ENCODE results near the gene INS. TPM values are rescaled to one million over a fixed set of nuclear protein-coding genes. Genes with fewer than 3 reads are reported as not detected.
A peak's percentile ranks its signal among the peaks of the same experiment; 100 is the strongest.

The INS gene
- total and polyA plus RNA-seq, 2 of the 13 experiments (the other 11 are each of a cell fraction or from before 2014, with no cell fraction given), result not detected

GRCh38 chr11:2131371-2132236 is 29.4 kb downstream of the INS start (continued):
- TF ChIP-seq, protein P1, sequence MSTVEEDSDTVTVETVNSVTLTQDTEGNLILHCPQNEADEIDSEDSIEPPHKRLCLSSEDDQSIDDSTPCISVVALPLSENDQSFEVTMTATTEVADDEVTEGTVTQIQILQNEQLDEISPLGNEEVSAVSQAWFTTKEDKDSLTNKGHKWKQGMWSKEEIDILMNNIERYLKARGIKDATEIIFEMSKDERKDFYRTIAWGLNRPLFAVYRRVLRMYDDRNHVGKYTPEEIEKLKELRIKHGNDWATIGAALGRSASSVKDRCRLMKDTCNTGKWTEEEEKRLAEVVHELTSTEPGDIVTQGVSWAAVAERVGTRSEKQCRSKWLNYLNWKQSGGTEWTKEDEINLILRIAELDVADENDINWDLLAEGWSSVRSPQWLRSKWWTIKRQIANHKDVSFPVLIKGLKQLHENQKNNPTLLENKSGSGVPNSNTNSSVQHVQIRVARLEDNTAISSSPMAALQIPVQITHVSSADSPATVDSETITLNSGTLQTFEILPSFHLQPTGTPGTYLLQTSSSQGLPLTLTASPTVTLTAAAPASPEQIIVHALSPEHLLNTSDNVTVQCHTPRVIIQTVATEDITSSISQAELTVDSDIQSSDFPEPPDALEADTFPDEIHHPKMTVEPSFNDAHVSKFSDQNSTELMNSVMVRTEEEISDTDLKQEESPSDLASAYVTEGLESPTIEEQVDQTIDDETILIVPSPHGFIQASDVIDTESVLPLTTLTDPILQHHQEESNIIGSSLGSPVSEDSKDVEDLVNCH (CRISPR knock-in tag; IDR thresholded peaks at IDR 0.05), result no peak
- TF ChIP-seq RFX1 (IDR thresholded peaks at IDR 0.05) (no peak), TCF7L2 (IDR thresholded peaks at IDR 0.05; ENCODE audit: low read depth, low read length) (no peak), TRIM24 (CRISPR knock-in tag; IDR thresholded peaks at IDR 0.05) (no peak), SNAI1 (CRISPR knock-in tag; IDR thresholded peaks at IDR 0.05; ENCODE audit: borderline replicate concordance) (no peak), ZNF557 (CRISPR knock-in tag; IDR thresholded peaks at IDR 0.05) (no peak), KDM5A (IDR thresholded peaks at IDR 0.05; ENCODE audit: borderline replicate concordance, low read length) (no peak), ZNF766 (CRISPR knock-in tag; IDR thresholded peaks at IDR 0.05; ENCODE audit: borderline replicate concordance) (no peak), MTF1 (CRISPR knock-in tag; IDR thresholded peaks at IDR 0.05) (no peak), PHF20 (CRISPR knock-in tag; IDR thresholded peaks at IDR 0.05) (no peak), ZNF10 (CRISPR knock-in tag; IDR thresholded peaks at IDR 0.05; ENCODE audit: borderline replicate concordance, low read depth) (no peak), FOXA3 (CRISPR knock-in tag; IDR thresholded peaks at IDR 0.05) (no peak), ZNF75D (CRISPR knock-in tag; IDR thresholded peaks at IDR 0.05; ENCODE audit: borderline replicate concordance) (no peak), FOXP1 (IDR thresholded peaks at IDR 0.05) (peak; percentile 36; the same call in 1 of the 2 replicates), FOXP1 (CRISPR knock-in tag; IDR thresholded peaks at IDR 0.05) (no peak), REPIN1 (CRISPR knock-in tag; IDR thresholded peaks at IDR 0.05; ENCODE audit: borderline replicate concordance, low read depth) (peak; percentile 53; the same call in 1 of the 2 replicates), NCOR1 (IDR thresholded peaks at IDR 0.05; ENCODE audit: borderline replicate concordance, low read length) (no peak), HNF4A (CRISPR knock-in tag; IDR thresholded peaks at IDR 0.05) (no peak), ZMYM4 (CRISPR knock-in tag; IDR thresholded peaks at IDR 0.05) (no peak), EHMT2 (IDR thresholded peaks at IDR 0.05; ENCODE audit: borderline replicate concordance, low read depth, low read length) (no peak), KAT2B (IDR thresholded peaks at IDR 0.05; ENCODE audit: borderline replicate concordance, low read depth, low read length) (no peak), PHF5A (CRISPR knock-in tag; IDR thresholded peaks at IDR 0.05; ENCODE audit: low read depth, unreplicated experiment) (no peak), ZNF580 (CRISPR knock-in tag; IDR thresholded peaks at IDR 0.05; ENCODE audit: borderline replicate concordance, low read depth) (no peak), ELF3 (CRISPR knock-in tag; IDR thresholded peaks at IDR 0.05) (no peak), FOXK2 (IDR thresholded peaks at IDR 0.05) (peak; percentile 39; the same call in 1 of the 2 replicates)
- TF ChIP-seq, protein P2, sequence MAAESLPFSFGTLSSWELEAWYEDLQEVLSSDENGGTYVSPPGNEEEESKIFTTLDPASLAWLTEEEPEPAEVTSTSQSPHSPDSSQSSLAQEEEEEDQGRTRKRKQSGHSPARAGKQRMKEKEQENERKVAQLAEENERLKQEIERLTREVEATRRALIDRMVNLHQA (CRISPR knock-in tag; IDR thresholded peaks at IDR 0.05), result no peak
- TF ChIP-seq, protein P3, sequence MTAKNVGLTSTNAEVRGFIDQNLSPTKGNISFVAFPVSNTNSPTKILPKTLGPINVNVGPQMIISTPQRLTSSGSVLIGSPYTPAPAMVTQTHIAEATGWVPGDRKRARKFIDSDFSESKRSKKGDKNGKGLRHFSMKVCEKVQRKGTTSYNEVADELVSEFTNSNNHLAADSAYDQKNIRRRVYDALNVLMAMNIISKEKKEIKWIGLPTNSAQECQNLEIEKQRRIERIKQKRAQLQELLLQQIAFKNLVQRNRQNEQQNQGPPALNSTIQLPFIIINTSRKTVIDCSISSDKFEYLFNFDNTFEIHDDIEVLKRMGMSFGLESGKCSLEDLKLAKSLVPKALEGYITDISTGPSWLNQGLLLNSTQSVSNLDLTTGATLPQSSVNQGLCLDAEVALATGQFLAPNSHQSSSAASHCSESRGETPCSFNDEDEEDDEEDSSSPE (CRISPR knock-in tag; IDR thresholded peaks at IDR 0.05), result no peak
- TF ChIP-seq, protein P4, sequence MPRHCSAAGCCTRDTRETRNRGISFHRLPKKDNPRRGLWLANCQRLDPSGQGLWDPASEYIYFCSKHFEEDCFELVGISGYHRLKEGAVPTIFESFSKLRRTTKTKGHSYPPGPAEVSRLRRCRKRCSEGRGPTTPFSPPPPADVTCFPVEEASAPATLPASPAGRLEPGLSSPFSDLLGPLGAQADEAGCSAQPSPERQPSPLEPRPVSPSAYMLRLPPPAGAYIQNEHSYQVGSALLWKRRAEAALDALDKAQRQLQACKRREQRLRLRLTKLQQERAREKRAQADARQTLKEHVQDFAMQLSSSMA (CRISPR knock-in tag; IDR thresholded peaks at IDR 0.05), result no peak

Data from HepG2 (cell line).